Measurements from ENCODE around the gene NCKAP5.

NCKAP5 gene

GRCh38 chr2:132897111-132897510 lies 671.2 kb downstream of the NCKAP5 start:
- DNase-seq (ENCODE audit: low read depth, low spot score): no peak
- CTCF ChIA-PET: interaction anchor here (0.6 kb wide), 1 partner anchor 76 kb away, joined by 3 read pairs; no protein-coding TSS in a partner anchor
- POLR2A ChIA-PET: no interaction called here
- TF ChIP-seq, protein P1, sequence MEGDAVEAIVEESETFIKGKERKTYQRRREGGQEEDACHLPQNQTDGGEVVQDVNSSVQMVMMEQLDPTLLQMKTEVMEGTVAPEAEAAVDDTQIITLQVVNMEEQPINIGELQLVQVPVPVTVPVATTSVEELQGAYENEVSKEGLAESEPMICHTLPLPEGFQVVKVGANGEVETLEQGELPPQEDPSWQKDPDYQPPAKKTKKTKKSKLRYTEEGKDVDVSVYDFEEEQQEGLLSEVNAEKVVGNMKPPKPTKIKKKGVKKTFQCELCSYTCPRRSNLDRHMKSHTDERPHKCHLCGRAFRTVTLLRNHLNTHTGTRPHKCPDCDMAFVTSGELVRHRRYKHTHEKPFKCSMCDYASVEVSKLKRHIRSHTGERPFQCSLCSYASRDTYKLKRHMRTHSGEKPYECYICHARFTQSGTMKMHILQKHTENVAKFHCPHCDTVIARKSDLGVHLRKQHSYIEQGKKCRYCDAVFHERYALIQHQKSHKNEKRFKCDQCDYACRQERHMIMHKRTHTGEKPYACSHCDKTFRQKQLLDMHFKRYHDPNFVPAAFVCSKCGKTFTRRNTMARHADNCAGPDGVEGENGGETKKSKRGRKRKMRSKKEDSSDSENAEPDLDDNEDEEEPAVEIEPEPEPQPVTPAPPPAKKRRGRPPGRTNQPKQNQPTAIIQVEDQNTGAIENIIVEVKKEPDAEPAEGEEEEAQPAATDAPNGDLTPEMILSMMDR (IDR thresholded peaks at IDR 0.05; ENCODE audit: insufficient read depth, low read length, missing control alignments): no peak
- no peak overlapping the region for H3K4me3 ChIP-seq (ENCODE audit: low read depth, low read length)

GRCh38 chr2:132896073-132896472 lies 672.2 kb downstream of the NCKAP5 start:
- CTCF ChIA-PET: no interaction called here
- POLR2A ChIA-PET: no interaction called here
- DNase-seq (ENCODE audit: low read depth, low spot score): no peak
- no peak overlapping the region for H3K4me3 ChIP-seq (ENCODE audit: low read depth, low read length)
- TF ChIP-seq, protein P1 (IDR thresholded peaks at IDR 0.05; ENCODE audit: insufficient read depth, low read length, missing control alignments): no peak

GRCh38 chr2:132891498-132891897 lies 676.8 kb downstream of the NCKAP5 start:
- H3K4me3 ChIP-seq (ENCODE audit: low read depth, low read length): no peak overlapping the region
- TF ChIP-seq, protein P1 (IDR thresholded peaks at IDR 0.05; ENCODE audit: insufficient read depth, low read length, missing control alignments): no peak
- DNase-seq (ENCODE audit: low read depth, low spot score): no peak
- CTCF ChIA-PET: no interaction called here
- POLR2A ChIA-PET: no interaction called here

- TF ChIP-seq, protein P1 (IDR thresholded peaks at IDR 0.05; ENCODE audit: insufficient read depth, low read length, missing control alignments): no peak
- ChIA-PET CTCF (no interaction called here), POLR2A (no interaction called here)
- H3K4me3 ChIP-seq (ENCODE audit: low read depth, low read length): no peak overlapping the region
- DNase-seq (ENCODE audit: low read depth, low spot score): no peak
Measured at GRCh38 chr2:132886574-132886973, 681.7 kb downstream of the NCKAP5 start.

DNA sequence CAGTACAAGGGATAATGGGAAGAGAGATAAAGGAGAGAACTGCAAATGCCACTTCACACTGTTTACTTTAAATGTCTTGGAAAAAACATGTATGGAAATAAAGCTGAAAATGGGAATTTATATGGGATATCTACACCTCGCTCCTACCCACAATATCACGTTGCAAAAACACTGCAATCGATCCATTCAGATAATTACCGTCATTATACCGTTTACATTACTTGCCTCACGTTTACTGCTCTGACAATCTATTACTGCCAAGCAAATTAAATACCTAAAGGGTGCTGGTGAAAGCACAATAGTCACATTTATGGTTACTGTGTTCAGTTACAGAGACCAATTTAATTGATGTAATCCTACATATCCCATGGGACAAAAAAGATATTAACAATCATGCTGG lies 683.6 kb downstream of the NCKAP5 start:
- no peak for DNase-seq (ENCODE audit: low read depth, low spot score)
- CTCF ChIA-PET: no interaction called here
- no peak overlapping the region for H3K4me3 ChIP-seq (ENCODE audit: low read depth, low read length)
- POLR2A ChIA-PET: no interaction called here
- TF ChIP-seq, protein P1 (IDR thresholded peaks at IDR 0.05; ENCODE audit: insufficient read depth, low read length, missing control alignments): no peak

- no peak overlapping the region for H3K4me3 ChIP-seq (ENCODE audit: low read depth, low read length)
- TF ChIP-seq, protein P1 (IDR thresholded peaks at IDR 0.05; ENCODE audit: insufficient read depth, low read length, missing control alignments): no peak
- ChIA-PET CTCF (no interaction called here), POLR2A (no interaction called here)
- no peak for DNase-seq (ENCODE audit: low read depth, low spot score)
Measured at GRCh38 chr2:132884292-132884691, 684.0 kb downstream of the NCKAP5 start.

All from AG04449 (cell line).